H1 (cell line): ENCODE measurements around the gene SLFN14. TPM values are rescaled to one million over a fixed set of nuclear protein-coding genes. Genes with fewer than 3 reads are reported as not detected.
A peak's percentile ranks its signal among the peaks of the same experiment; 100 is the strongest.

Experiments used
- CTCF ChIA-PET: fragments of 300-600 bp; sonication (Branson Sonifier 250); formaldehyde crosslinking; loops from one replicate; lab custom pipeline; 2021; ENCODE audit not compliant: partially characterized antibody; lab: Charles Lee
- POLR2A ChIA-PET: fragments of 300-600 bp; sonication (Branson Sonifier 250); formaldehyde crosslinking; loops from one replicate; lab custom pipeline; 2021; ENCODE audit warnings: inconsistent platforms; ENCODE audit not compliant: partially characterized antibody; lab: Charles Lee
- DNase-seq, 2 experiments: peaks; one replicate each; pipeline versions ENCODE4 v3.0.0 to v3.0.0-alpha.2; 2010 to 2022; ENCODE audit warnings: low spot score in 2 of 2, low read depth in 1 of 2, mixed read lengths in 1 of 2
- FAIRE-seq: peaks from 2 replicates; lab custom pipeline; 2011; peaks lifted over from hg19 to GRCh38; lab: Jason Lieb, UNC
- H2AFZ ChIP-seq: 2 replicates; pipeline ENCODE4 v1.8.1; 2012; ENCODE audit warnings: low read length, inconsistent platforms
- H2AK5ac ChIP-seq: 2 replicates; pipeline ENCODE4 v1.6.1; 2013; ENCODE audit warnings: low read depth, low read length
- H2BK120ac ChIP-seq: replicated peaks from 2 replicates; pipeline ENCODE3; 2013; ENCODE audit warnings: low read depth, low read length, inconsistent platforms
- H2BK12ac ChIP-seq: 2 replicates; pipeline ENCODE4 v1.6.1; 2013; ENCODE audit warnings: low read depth, low read length
- H2BK15ac ChIP-seq: 2 replicates; pipeline ENCODE4 v1.6.1; 2013; ENCODE audit warnings: low read length
- H2BK20ac ChIP-seq: 2 replicates; pipeline ENCODE4 v1.6.1; 2013; ENCODE audit warnings: low read length
- H2BK5ac ChIP-seq: 2 replicates; pipeline ENCODE4 v1.6.1; 2013; ENCODE audit warnings: low read depth, low read length
- H3K14ac ChIP-seq: 2 replicates; pipeline ENCODE4 v1.6.1; 2013; ENCODE audit warnings: inconsistent platforms; ENCODE audit not compliant: insufficient read length
- H3K18ac ChIP-seq: 2 replicates; pipeline ENCODE4 v1.6.1; 2013; ENCODE audit warnings: low read length; ENCODE audit errors: extremely low read depth
- H3K23ac ChIP-seq: 2 replicates; pipeline ENCODE4 v1.6.1; 2013; ENCODE audit warnings: inconsistent platforms; ENCODE audit not compliant: insufficient read length
- H3K23me2 ChIP-seq: 2 replicates; pipeline ENCODE4 v1.6.1; 2013; ENCODE audit warnings: low read depth, low read length
- H3K27ac ChIP-seq: 2 replicates; pipeline ENCODE4 v1.6.1; 2011; ENCODE audit warnings: low read depth, low read length, inconsistent platforms
- H3K27me3 ChIP-seq, 4 experiments: replicated peaks in 1 of 4; 1 replicate in 1 of 4; 2 replicates in 3 of 4; pipeline versions ENCODE4 v1.6.1 to v1.8.1; 2011 to 2013; ENCODE audit warnings: low read length in 3 of 4, mild to moderate bottlenecking in 3 of 4, inconsistent platforms in 2 of 4, mixed read lengths in 2 of 4, moderate library complexity in 1 of 4; ENCODE audit not compliant: control insufficient read depth in 3 of 4, insufficient read depth in 3 of 4; ENCODE audit errors: extremely low read depth in 1 of 4
- H3K36me3 ChIP-seq, 4 experiments: 2 replicates each; pipeline versions ENCODE4 v1.6.1 to v1.8.1; 2011 to 2013; ENCODE audit warnings: mild to moderate bottlenecking in 4 of 4, low read length in 3 of 4, moderate library complexity in 2 of 4, control low read depth in 1 of 4, inconsistent platforms in 1 of 4; ENCODE audit not compliant: insufficient read depth in 4 of 4, control insufficient read depth in 2 of 4
- H3K4ac ChIP-seq: replicated peaks from 2 replicates; pipeline ENCODE3; 2013; ENCODE audit warnings: low read length, low read depth, mixed read lengths, inconsistent platforms; ENCODE audit not compliant: insufficient read length
- H3K4me1 ChIP-seq, 4 experiments: replicated peaks in 1 of 4; 1 replicate in 1 of 4; 2 replicates in 3 of 4; pipeline versions ENCODE4 v1.6.1 to v1.8.1; 2011 to 2013; ENCODE audit warnings: low read length in 3 of 4, inconsistent platforms in 2 of 4, mixed read lengths in 1 of 4; ENCODE audit not compliant: insufficient read depth in 4 of 4, control insufficient read depth in 3 of 4
- H3K4me2 ChIP-seq, 2 experiments: 2 replicates each; pipeline versions ENCODE4 v1.6.1 to v1.8.1; 2011 to 2013; ENCODE audit warnings: low read depth in 2 of 2, low read length in 2 of 2, control low read depth in 1 of 2, inconsistent platforms in 1 of 2, mild to moderate bottlenecking in 1 of 2; ENCODE audit not compliant: insufficient read depth in 1 of 2
- H3K4me3 ChIP-seq, 4 experiments: fragments of 200-600, 300-600 bp in 1 of 4; sonication (generic), shearing (Covaris generic), sonication (Bioruptor Twin) in 1 of 4; 2 replicates each; pipeline versions ENCODE4 v1.5.1 to v1.8.1; 2011 to 2016; ENCODE audit warnings: low read length in 4 of 4, low read depth in 3 of 4, control low read depth in 2 of 4, inconsistent platforms in 2 of 4, mild to moderate bottlenecking in 2 of 4, mixed read lengths in 1 of 4, moderate library complexity in 1 of 4; ENCODE audit not compliant: insufficient read depth in 2 of 4; ENCODE audit errors: extremely low read depth in 1 of 4
- H3K56ac ChIP-seq: replicated peaks from 2 replicates; pipeline ENCODE3; 2013; ENCODE audit warnings: low read depth, mild to moderate bottlenecking, mixed read lengths, low read length, inconsistent platforms; ENCODE audit not compliant: insufficient read length
- H3K79me1 ChIP-seq: 2 replicates; pipeline ENCODE4 v1.6.1; 2013; ENCODE audit warnings: low read depth, low read length, control low read depth
- H3K79me2 ChIP-seq, 2 experiments: 2 replicates each; pipeline versions ENCODE4 v1.6.1 to v1.8.1; 2012 to 2013; ENCODE audit warnings: low read length in 2 of 2, mild to moderate bottlenecking in 2 of 2, inconsistent platforms in 1 of 2; ENCODE audit not compliant: insufficient read depth in 2 of 2, control insufficient read depth in 1 of 2
- H3K9ac ChIP-seq, 4 experiments: replicated peaks in 1 of 4; 1 replicate in 1 of 4; 2 replicates in 3 of 4; pipeline versions ENCODE4 v1.6.1 to v1.8.1; 2011 to 2013; ENCODE audit warnings: low read depth in 3 of 4, low read length in 3 of 4, control low read depth in 2 of 4, mild to moderate bottlenecking in 2 of 4, moderate library complexity in 2 of 4, inconsistent platforms in 1 of 4; ENCODE audit errors: extremely low read depth in 1 of 4
- H3K9me3 ChIP-seq, 2 experiments: 2 replicates each; pipeline versions ENCODE4 v1.6.1 to v1.8.1; 2012 to 2013; ENCODE audit warnings: mild to moderate bottlenecking in 2 of 2, moderate library complexity in 2 of 2, control low read depth in 1 of 2, inconsistent platforms in 1 of 2, low read depth in 1 of 2, low read length in 1 of 2, mixed read lengths in 1 of 2; ENCODE audit not compliant: insufficient read depth in 2 of 2
- H4K20me1 ChIP-seq, 2 experiments: replicated peaks in 1 of 2; 2 replicates each; pipeline versions ENCODE3 to v1.8.1; 2011 to 2013; ENCODE audit warnings: inconsistent platforms in 2 of 2, low read length in 2 of 2, mild to moderate bottlenecking in 1 of 2; ENCODE audit not compliant: insufficient read depth in 2 of 2, control insufficient read depth in 1 of 2
- H4K5ac ChIP-seq: 2 replicates; pipeline ENCODE4 v1.6.1; 2013; ENCODE audit warnings: low read length, low read depth, mixed read lengths, inconsistent platforms; ENCODE audit not compliant: insufficient read length
- H4K8ac ChIP-seq: 2 replicates; pipeline ENCODE4 v1.8.0; 2013; ENCODE audit warnings: mild to moderate bottlenecking, moderate library complexity, low read length, inconsistent platforms; ENCODE audit not compliant: insufficient read depth; ENCODE audit errors: extremely low read depth
- H4K91ac ChIP-seq: replicated peaks from 2 replicates; pipeline ENCODE3; 2013; ENCODE audit warnings: low read length, mixed read lengths, inconsistent platforms; ENCODE audit not compliant: insufficient read length
- CBX5 ChIP-seq: fragments of 300-800, 300-1000 bp; sonication (generic); IDR thresholded peaks from 2 replicates; pipeline ENCODE4 v1.7.1; 2016; ENCODE audit warnings: antibody characterized with exemption, low read length, low read depth
- CREB1 ChIP-seq: IDR thresholded peaks from 2 replicates; pipeline ENCODE4 v1.6.1; 2012; ENCODE audit warnings: inconsistent platforms
- EGR1 ChIP-seq: IDR thresholded peaks from 2 replicates; pipeline ENCODE4 v1.6.1; 2011; ENCODE audit warnings: low read depth, low read length, borderline replicate concordance
- JUND ChIP-seq: IDR thresholded peaks from 2 replicates; pipeline ENCODE4 v1.6.1; 2011; ENCODE audit warnings: mild to moderate bottlenecking, improper control_type of control experiment, low read length
- RXRA ChIP-seq: IDR thresholded peaks from 2 replicates; pipeline ENCODE4 v1.6.1; 2011; ENCODE audit warnings: low read depth, mild to moderate bottlenecking, low read length, moderate library complexity; ENCODE audit not compliant: insufficient read depth
- YY1 ChIP-seq: IDR thresholded peaks from 2 replicates; pipeline ENCODE4 v1.6.1; 2011; ENCODE audit warnings: low read depth, mild to moderate bottlenecking, low read length
- WGBS, 2 experiments: shearing (Covaris generic) in 1 of 2; methylation state at CpG; one replicate each; pipeline versions ENCODE4 v1.1.6 to v1.1.7; 2013 to 2015; ENCODE audit warnings: low lambda C conversion rate in 2 of 2, mixed read lengths in 2 of 2, inconsistent platforms in 1 of 2, low coverage in 1 of 2, missing lambda C conversion rate in 1 of 2; ENCODE audit not compliant: insufficient replicate concordance in 2 of 2, insufficient coverage in 1 of 2, insufficient read length in 1 of 2; ENCODE audit errors: extremely low coverage in 1 of 2, missing lambda C conversion rate in 1 of 2; 5-methylcytosine and 5-hydroxymethylcytosine counted together
- polyA plus RNA-seq, 7 experiments: library from polyadenylated mRNA; depleted of rRNA in 3 of 7; stranded (reverse) in 5 of 7; unstranded in 2 of 7; fragments of >200 nt in 5 of 7; fragments of 200-250 nt in 2 of 7; gene quantifications; 1 replicate in 5 of 7; 2 replicates in 1 of 7; 4 replicates in 1 of 7; pipeline versions ENCODE4 v1.2.1 to v1.2.3, GENCODE V29; 2011 to 2013; ENCODE audit warnings: missing spikeins in 2 of 7, mixed read lengths in 2 of 7
- total RNA-seq: library from RNA; stranded (reverse); fragmentation: NEBNext Ultra II Directional; extraction: Animal tissue kit (Norgen Biotek cat#: 25700); gene quantifications from 2 replicates; pipeline ENCODE4 v1.2.1, GENCODE V29; 2021
- TF ChIP-seq, protein P1 (sequence below): IDR thresholded peaks from 2 replicates; pipeline ENCODE4 v1.6.1; 2012; ENCODE audit warnings: inconsistent platforms
- TF ChIP-seq, protein P2 (sequence below): IDR thresholded peaks from 2 replicates; pipeline ENCODE4 v1.6.1; 2012; ENCODE audit warnings: low read length, inconsistent platforms

Gene SLFN14
- total and polyA plus RNA-seq, 2 of the 8 experiments (the other 6 are each of a cell fraction or from before 2014, with no cell fraction given) = 0.03 TPM; not detected in 1

DNA sequence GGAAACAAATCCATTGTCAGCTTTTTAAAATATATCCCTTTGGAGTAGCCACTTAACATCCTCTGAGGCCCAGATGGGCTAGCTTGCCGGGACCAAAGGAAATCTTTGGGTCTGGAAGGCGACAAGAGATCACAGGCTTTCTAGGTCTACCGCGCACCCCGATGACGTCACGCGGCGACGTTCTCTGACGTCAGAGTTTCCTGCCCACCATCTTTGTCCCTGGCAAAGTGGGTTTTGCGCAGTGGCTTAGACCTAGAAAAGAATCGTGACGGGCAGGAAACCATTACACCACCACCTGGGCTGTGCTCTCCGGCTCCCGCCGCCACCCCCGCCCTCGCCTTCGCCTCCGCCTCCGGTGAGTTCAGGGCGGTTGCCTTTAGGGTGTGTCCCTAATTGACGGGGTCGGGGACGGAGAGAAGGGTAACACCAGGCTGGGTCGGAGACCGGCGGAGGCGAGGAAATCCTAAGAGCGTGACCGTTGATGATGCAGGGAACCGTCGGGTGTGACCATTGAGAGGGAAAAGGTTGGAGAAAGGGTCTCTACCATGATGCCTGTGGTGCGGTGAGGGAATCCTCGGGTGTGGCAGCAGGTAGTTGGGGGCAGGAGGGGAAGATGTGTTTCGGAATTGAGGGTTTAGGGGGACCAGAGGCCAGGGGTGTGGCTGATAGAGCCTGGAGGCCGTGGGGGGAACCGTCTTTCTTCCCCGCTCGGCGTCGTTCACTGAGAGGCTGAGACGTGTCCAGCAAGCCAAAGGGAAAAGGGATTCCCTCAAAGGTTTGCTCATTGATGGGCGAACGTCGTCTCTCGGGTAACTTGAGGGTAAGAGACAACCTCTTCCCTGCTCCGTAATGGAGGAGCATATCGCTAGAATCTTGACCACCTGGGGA is 26.7 kb upstream of the SLFN14 start, which contains the start of gene AP2B1:
AP2B1 (plus strand) TSS at position 249 of the 888 bp plus-strand sequence. CDS start 6,709 bp downstream, outside the sequence.
- peak; percentile 87 for FAIRE-seq
- Histone ChIP-seq H3K4me1 (peaks cover 0 to 3% (median 0%) of the 10 kb centered on the region in 4 experiments; a peak in 2 of 7 replicates), H3K18ac (peak within 1 kb of the TSS; percentile 78), H2BK15ac (no peak within 1 kb of the TSS; the same call in 1 of the 2 replicates), H4K91ac (peak within 1 kb of the TSS; percentile 12), H3K4ac (no peak within 1 kb of the TSS), H3K27ac (peak within 1 kb of the TSS; percentile 96), H3K4me3 (peak within 1 kb of the TSS; percentile 86 to 99 (median 96)), H2AFZ (peak within 1 kb of the TSS; percentile 86), H3K9ac (peak within 1 kb of the TSS; percentile 66 to 97 (median 96)), H4K5ac (peak within 1 kb of the TSS; percentile 25), H3K23ac (no peak within 1 kb of the TSS), H3K4me2 (peak within 1 kb of the TSS; percentile 25 to 82), H2BK120ac (no peak within 1 kb of the TSS), H3K27me3 (peaks cover 0 to 5% (median 0%) of the 10 kb centered on the region in 4 experiments; a peak in 3 of 7 replicates), H2BK20ac (no peak within 1 kb of the TSS), H2BK5ac (peak within 1 kb of the TSS; percentile 92), H3K79me1 (peaks cover 3% of the 10 kb centered on the region), H3K36me3 (no peaks in the 10 kb centered on the region), H2BK12ac (peak within 1 kb of the TSS; percentile 80), H3K9me3 (no peaks in the 10 kb centered on the region), H2AK5ac (peak within 1 kb of the TSS; percentile 3; the same call in 1 of the 2 replicates), H3K23me2 (no peaks in the 10 kb centered on the region; the same call in 1 of the 2 replicates), H4K20me1 (no peaks in the 10 kb centered on the region), H3K56ac (peak within 1 kb of the TSS; percentile 78), H3K14ac (no peak within 1 kb of the TSS), H4K8ac (peak within 1 kb of the TSS; percentile 97; the same call in 1 of the 2 replicates), H3K79me2 (peaks cover 4 to 43% of the 10 kb centered on the region in 2 experiments; a peak in 3 of 4 replicates)
- ChIA-PET CTCF (interaction anchor here (0.8 to 1.6 kb wide), 4 partner anchors 8 to 446 kb away, joined by 3 to 5 read pairs (median 3); no protein-coding TSS in a partner anchor), POLR2A (interaction anchor here (0.7 to 2.4 kb wide), 8 partner anchors 9 to 142 kb away, joined by 3 to 10 read pairs (median 4); partner anchors contain the start of genes PEX12 and SLFN14)
- WGBS, 2 experiments = 2% methylated on average over 42 of the region's 50 CpGs; no CpG with 5 or more reads in 1 of the 2 experiments
- peak; percentile 96 to 100 for DNase-seq
- TF ChIP-seq YY1 (peak; percentile 100), RXRA (no peak), CBX5 (no peak), CREB1 (peak; percentile 100), EGR1 (peak; percentile 60; the same call in 1 of the 2 replicates), JUND (peak; percentile 97)
- TF ChIP-seq, protein P1, sequence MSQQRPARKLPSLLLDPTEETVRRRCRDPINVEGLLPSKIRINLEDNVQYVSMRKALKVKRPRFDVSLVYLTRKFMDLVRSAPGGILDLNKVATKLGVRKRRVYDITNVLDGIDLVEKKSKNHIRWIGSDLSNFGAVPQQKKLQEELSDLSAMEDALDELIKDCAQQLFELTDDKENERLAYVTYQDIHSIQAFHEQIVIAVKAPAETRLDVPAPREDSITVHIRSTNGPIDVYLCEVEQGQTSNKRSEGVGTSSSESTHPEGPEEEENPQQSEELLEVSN = no peak
- TF ChIP-seq, protein P2, sequence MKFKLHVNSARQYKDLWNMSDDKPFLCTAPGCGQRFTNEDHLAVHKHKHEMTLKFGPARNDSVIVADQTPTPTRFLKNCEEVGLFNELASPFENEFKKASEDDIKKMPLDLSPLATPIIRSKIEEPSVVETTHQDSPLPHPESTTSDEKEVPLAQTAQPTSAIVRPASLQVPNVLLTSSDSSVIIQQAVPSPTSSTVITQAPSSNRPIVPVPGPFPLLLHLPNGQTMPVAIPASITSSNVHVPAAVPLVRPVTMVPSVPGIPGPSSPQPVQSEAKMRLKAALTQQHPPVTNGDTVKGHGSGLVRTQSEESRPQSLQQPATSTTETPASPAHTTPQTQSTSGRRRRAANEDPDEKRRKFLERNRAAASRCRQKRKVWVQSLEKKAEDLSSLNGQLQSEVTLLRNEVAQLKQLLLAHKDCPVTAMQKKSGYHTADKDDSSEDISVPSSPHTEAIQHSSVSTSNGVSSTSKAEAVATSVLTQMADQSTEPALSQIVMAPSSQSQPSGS = peak; percentile 95
